NOMO-1 (cell line): Measurements from ENCODE around the gene POU3F3.

Source experiments
- DNase-seq, 2 experiments: peaks; one replicate each; lab custom pipeline; 2025; ENCODE audit not compliant: unreplicated experiment in 2 of 2; lab: John Stamatoyannopoulos, UW

Gene POU3F3

DNA sequence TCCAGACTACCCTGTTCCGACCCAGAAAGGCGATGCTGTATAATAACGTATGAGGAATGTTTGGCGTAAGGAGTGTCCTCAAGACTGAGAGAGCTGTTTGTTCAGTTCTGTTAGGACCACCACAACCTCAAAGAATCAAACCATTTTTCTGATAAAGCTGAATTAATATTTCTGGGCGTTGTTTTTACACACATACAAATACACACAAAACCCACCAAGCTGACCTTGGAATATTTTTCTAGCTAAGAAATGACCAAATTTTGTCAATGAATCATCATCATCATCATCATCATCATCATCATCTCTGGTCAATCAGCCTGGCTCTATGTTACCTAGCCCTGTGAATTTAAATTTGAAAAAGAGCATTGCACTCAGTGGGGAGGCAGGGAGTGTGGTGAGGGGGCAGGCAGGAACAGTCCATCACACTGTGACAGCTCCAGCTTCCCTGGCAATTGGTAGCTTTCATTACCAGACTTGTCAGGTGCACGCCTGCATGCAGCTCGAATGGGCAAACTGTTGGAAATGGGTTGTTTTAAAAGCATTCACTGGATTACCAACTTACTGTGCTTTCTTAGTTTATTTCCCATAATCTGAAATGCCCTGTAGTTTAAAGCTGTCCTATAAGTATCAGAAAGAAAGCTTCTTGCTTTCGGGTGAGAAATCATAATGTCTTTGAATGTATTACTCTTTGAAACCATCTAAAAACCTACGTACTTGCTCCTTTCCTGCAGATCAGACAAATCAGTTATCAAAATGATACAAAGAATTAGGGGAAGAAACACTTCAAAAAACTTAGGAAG, 6.9 kb upstream of the POU3F3 start:
- DNase-seq, result no peak

DNA sequence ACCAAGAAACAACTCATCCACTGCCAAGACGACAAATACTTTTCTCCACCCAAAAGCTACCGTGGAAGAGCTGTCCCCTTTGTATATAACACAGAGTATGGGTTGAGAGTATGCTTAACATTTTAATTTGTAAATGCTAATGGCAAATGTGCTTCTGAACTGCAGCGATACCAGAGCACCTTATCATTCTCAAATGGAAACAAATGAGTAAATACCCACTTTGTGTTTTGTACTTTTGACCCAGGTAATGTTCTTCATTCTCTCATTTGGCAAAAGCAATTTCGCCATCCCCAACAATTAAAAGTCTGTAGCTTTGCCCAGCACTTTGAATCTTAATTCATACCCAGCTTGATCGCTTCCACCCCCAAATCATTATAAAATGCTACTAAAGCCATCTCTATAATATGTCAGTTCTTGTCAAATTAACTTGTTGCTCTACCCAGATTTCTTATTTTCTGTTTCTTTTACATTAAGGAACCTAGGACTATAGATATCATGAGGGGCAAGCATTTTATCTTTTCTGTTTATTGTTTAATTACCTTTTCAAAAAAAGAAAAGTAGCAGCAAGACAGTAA, 6.2 kb upstream of the POU3F3 start:
- no peak for DNase-seq

DNA sequence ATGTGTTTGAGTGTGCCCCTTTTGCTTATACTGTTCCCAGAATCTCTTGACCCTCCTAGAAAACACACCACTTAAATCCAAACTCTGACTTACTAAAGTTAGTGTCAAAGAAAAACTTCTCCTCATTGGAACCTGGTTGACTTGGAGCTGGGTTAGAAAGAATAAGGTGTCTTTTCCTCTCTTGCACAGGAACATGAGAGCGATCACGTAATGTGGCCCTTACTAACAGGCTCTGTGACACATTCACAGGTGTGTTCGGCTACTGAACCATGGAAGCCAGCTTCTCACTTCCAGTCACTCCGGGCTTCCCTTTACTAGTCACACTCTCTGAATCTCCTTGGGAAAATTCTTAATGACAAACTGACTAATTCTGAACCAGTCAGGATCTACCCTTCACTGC, 5.4 kb upstream of the POU3F3 start:
- no peak for DNase-seq

DNA sequence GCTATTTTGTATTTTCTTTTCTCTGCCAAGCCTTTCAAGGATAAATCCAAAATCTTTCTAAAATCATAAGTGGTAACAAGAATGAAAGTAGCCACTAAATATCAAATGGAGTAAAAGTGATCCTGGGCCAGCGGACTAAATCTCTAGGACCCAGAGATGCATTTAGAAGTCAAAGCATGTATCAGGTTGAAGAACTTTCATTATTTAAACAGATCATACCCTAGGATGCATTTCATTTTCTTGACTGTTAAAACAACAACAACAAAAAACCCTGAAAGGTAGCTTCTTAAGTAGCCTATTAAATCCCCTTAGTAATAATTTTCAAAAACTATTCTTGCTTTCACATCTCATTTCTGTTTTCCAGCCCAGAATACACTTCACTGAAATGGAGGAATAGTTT, 4.8 kb upstream of the POU3F3 start:
- no peak for DNase-seq

DNA sequence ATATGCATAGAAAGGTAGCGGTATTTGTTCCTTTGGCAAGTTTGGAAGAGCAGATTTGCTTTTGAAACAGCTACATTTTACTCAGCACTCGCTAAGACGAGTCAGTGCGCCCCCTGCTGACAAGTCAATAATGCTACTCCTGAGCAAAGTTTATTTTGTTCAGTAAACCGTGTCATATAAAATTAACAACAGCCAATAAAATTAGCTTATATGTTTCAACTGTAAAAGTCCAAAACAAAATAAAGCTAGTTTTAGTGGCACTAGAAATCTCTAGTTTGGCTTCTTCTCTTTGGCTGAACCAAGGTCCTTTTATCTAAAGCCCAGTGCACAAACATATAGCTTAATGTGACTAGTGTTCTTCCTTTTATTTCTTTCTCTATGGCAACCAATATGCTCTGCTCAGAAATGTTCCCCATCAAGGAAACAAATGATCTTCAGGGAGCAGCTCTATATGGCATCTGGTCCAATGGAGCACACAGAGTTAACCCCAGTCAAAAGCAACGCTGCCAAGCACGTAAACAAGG, 4.2 kb upstream of the POU3F3 start:
- peak in 1 of 2 experiments; percentile 54 for DNase-seq

DNA sequence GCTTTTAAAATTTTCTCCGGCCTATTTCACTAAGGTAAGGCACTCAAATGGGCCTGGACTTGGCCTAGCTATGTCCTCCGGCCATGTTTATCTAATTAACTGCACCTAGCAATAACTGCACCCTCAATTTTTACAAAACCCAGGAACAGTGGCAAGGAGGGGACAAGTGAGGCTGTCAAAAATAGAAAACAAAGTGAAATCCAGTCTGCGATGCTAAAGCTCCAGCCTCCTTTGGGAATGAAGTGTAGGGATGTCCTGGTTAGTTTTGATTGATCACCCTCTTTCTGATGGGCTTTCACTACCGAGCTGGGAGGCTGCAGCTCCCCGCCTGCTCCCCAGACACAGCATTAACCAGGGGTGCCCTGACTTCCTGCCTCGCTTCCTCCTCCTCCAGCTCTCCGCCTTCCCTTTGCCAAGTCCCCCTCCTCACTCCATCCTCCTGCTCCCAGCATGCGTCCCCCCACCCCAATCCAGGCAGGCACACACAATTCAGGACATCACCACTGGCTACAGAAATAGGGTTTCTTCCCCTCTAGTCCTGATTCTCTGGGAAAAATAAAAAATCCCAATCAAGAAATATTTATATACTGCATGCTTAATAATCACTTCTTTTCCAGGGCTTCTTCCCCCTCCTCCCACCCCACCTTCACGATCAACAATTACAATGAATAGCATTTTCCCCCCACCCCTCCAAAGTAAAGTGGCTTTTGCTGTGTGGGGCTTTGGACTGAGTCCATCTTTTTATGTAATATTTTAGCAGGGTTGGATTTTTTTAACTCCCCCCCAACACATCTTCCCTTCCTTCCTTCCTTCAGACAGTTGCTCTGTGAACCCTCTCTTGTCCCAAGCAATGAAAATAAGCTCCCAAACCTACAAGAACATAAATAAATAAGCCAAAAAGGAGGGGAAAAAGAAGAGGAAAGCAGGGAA, 3.3 kb upstream of the POU3F3 start:
- no peak for DNase-seq

DNA sequence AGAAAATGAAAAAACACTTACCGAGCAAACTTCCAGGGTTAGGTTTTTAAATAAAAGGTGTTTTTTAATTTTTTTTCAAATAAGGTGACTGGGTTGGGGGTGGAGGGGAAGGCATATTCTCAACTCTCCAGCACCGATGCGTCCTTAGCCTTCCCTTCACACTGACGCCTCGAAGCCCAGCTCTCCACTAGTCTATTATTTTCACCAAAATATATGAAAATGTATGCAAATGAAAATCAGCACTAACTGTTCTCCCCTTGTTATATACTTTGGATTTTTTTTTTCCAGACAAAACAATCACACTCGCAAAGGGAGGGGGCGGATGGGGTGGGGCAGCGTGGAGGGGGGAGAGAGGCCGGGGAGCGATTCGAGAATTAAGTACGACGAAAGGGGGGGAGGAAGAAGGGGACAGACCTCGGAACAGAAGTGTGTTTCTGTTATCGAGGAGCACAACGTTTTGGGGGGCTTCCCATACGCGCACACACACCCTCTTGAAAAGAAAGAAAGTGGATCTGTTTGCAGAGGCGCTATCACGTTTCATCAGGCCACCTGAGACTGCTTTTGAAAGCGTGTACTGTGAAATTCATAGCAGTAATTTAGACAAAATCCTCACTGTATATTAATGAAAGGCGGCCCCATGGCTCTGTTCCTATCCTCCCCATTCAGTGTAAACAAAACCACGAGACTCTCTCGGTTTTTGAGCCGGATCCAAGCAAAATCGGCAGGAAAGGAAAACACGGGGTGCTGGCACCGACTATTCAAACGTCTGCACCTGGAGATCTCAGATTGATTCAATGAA, 2.4 kb upstream of the POU3F3 start:
- no peak for DNase-seq

DNA sequence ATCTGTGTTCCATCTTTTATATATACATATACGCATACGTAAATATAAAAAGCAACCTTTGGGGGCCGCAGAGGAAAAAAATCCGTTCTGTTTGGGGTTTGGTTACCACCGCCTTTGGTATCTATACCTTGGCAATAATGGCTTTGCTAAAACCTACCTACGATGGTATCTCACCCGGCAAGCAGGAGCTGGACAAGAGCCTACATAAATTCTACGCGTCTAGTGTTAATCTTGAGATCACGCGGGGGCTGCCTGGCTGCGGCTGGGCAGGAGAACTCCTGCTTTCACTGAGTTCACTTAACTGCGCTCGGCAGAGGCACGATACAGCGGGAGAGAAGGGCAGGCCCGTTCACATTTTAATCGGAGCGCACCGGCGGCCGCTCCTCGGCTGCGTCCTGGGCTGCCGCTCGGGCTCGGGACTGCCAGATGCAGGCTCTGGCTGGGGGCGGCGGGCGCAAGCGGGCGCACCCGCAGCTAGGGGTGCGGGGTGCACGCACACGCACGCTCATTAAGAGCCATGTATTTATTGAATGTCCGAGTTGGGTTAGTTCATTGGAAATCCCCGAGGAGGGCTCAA, 1.7 kb upstream of the POU3F3 start:
- no peak for DNase-seq

DNA sequence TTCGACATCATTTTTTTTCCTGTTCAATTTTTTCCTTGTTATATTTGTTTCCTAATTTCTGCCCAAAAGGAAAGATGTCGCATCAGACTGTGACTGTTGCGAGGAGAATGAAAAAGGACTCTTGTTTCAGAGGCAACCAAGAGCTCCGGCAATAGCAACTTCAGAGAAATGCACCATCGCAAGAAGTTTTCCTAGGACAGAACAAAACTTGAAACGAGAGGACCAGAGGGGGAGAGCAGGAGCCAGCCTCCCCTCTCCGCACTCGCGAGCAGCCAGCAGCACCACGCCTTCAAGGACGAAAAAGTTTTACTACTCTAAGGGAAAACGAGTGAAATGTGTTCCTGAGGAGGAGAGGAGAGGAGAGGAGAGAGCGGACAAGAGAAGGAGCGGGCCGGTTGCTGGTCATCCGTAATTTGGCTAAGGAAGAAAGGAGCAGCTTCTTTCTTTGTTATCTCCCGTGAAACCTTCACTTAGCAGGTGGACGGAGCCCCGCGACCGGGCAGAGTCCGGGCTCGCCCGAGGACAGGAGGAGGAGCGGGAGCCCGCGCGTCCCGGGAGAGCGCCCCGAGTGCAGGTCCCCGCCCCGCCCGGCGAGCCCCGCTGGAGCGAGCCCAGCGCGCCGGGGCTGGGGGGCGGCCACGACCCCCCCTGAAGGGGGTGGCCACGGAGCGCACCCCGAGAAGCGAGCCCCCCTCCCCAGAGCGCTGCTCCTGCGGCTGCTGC, 744 bp downstream of the POU3F3 start:
- no peak for DNase-seq

DNA sequence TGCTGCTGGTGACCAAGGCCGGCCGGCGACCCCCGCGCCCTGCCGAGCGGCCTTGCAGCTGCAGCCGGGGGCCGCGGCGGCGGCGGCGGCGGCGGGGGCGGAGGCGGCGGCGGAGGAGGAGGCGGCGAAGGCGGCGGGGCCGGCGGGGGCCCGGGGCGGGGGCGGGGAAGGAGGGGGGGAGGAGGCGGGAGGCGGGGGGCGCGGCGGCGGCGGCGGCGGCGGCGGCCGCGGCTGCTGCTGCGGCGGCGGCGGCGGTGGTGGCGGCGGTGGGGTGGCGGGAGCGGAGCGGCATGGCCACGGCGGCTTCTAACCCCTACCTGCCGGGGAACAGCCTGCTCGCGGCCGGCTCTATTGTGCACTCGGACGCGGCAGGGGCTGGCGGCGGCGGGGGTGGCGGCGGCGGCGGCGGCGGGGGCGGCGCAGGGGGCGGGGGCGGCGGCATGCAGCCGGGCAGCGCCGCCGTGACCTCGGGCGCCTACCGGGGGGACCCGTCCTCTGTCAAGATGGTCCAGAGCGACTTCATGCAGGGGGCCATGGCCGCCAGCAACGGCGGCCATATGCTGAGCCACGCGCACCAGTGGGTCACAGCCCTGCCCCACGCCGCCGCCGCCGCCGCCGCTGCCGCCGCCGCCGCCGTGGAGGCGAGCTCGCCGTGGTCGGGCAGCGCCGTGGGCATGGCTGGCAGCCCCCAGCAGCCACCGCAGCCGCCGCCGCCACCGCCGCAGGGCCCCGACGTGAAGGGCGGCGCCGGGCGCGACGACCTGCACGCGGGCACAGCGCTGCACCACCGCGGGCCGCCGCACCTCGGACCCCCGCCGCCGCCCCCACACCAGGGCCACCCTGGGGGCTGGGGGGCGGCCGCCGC, 1.5 kb downstream of the POU3F3 start:
- no peak for DNase-seq

DNA sequence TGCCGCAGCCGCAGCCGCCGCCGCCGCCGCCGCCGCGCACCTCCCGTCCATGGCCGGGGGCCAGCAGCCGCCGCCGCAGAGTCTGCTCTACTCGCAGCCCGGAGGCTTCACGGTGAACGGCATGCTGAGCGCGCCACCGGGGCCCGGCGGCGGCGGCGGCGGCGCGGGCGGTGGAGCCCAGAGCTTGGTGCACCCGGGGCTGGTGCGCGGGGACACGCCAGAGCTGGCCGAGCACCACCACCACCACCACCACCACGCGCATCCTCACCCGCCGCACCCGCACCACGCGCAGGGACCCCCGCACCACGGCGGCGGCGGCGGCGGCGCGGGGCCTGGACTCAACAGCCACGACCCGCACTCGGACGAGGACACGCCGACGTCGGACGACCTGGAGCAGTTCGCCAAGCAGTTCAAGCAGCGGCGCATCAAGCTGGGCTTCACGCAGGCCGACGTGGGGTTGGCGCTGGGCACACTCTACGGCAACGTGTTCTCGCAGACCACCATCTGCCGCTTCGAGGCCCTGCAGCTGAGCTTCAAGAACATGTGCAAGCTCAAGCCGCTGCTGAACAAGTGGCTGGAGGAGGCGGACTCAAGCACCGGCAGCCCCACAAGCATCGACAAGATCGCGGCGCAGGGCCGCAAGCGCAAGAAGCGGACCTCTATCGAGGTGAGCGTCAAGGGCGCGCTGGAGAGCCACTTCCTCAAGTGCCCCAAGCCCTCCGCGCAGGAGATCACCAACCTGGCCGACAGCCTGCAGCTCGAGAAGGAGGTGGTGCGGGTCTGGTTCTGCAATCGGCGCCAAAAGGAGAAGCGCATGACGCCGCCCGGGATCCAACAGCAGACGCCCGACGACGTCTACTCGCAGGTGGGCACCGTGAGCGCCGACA, 2.4 kb downstream of the POU3F3 start:
- DNase-seq, result no peak

DNA sequence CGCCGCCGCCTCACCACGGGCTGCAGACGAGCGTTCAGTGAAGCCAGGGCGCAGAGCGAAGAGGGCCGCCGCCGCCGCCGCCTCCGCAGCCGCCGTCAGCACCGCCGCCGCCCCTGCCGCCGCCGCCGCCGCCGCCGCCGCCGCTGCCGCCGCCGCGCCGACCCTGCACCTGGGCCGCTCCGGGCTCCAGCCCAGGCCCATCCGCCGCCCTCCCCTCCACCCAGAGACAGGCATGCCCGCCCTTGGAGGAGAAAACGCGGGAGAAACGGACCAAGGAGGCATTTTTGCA, 3.0 kb downstream of the POU3F3 start:
- no peak for DNase-seq

DNA sequence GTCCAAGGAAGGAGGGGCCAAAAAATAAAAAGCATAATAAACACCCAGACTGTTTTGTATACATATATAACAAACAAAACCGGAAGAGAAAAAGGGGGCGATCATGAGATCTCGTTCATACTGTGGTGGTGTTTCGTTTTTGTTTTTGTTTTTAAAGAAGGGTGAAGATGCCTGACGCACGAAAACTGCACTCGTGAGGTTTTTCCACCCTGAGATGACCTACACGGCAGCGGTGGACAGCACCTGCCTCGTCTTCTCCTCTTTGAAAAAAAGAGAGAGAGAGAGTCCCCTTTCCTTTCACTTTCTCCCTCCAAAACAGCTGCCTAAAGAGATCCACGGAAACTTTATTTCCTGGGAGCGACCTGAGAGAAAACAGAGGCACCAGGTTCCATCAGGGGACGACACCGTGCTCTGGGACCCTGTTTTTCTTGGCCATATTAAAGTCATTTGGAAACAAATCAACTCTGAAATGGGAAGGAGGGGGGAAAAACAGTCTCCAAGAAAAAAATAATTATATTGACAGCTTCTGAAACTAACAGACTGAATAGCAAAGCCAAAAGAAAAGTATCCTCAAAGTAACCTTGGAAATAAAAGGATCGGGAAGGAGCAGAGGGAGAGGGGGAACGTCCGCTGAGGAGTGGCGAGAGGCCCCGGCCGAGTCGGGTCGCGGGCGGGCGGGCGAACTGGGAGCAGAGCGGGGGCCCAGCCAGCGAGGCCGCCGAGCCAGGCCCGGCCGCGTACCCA, 3.5 kb downstream of the POU3F3 start:
- no peak for DNase-seq

DNA sequence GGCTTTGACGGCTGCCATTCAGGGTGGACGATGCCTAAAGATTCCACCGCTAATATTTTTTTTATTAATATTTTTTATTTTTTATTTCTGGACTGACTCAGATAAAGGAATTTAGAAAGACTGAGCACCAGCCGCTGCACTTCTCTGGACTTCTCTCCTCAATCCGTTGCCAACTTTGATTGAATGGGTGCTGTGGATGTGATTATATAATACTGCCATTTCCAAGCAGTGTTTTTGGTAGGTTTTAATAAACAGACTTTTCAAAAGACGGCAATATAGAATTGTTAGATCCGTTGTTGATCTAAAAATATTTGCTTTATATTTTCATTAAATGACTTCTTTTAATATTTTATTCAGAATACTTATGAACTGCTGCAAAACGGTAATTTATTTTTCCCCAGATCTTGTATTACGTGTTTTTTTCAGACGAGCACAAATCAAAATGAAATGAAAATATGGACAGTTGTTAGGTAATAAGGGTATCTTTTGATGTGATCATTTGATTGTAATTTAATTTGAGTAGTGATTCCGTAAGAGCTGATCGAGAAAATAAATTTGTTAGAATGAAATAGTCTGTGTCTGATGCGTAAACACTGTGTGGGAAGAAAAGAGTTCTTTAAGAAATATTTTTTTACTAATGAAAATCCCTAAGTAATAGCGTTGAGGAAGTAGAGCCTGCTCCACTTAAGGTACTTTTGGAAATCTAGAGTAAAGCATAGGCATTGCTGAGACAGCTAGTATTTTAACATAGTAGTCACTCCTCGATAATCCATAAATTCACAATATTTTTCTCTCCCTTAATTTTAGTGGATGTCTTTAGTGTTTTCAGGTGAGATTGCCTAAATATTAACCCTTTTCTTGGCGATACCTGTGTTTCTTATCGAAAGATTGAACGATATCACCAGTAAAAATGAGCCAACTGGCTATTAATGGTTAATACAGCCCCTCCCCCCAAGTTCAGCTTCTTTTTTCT, 4.4 kb downstream of the POU3F3 start:
- DNase-seq, result no peak

DNA sequence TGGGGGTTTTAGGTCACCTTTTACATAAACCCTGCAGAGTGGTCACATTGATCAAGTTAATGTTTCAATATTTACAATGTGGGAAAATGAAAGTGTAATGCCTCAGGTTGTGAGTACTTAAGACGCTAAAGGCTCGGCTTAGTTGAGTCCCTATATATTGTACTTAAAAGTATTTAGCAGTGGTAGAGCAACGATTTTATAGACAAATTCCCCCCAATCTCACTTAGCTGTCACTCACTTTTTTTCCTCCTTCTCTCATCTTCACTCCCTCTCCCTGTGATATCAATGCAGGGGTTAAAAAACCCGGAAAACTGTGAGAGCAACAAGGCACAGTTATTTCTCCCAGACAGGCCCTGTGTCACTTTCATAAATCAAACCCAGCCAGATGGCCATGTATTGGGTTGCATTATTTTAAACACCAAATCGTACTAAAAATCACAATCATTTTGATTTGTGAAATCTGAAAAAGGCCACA, 5.4 kb downstream of the POU3F3 start:
- DNase-seq, result no peak
